Astrocyte of the spinal cord (primary cell): ENCODE data around the gene PPIP5K2.

ENCODE experiments used
- DNase-seq: peaks from one replicate; pipeline ENCODE4 v3.0.0; 2011; ENCODE audit warnings: low read depth, low spot score
- H3K4me3 ChIP-seq: 2 replicates; pipeline ENCODE4 v1.5.1; 2011; ENCODE audit warnings: low read depth, mild to moderate bottlenecking, low read length, moderate library complexity
- in situ Hi-C: cut with HindIII; loops from 2 replicates; pipeline ENCODE4 v1.10.0; 2017; ENCODE audit warnings: low sequenced_read_pairs
- TF ChIP-seq, protein P1 (sequence below): IDR thresholded peaks from 2 replicates; pipeline ENCODE4 v1.5.1; 2012; ENCODE audit warnings: low read depth, mild to moderate bottlenecking, low read length, inconsistent platforms

Gene PPIP5K2

DNA sequence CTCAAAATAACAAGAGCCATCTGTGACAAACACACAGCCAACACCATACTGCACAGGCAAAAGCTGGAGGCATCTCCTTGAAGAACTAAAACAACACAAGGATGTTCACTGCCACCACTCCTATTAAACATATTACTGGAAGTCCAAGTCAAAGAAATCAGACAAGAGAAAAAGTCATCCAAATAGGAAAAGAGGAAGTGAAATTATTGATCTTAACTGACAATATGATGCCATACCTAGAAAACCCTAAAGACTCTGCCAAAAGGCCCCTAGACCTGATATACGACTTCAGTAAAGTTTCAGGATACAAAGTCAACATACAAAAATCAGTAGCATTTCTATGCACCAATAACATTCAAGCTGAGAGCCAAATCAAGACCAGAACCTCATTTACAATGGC lies 108.5 kb downstream of the PPIP5K2 start:
- H3K4me3 ChIP-seq, result no peak overlapping the region
- DNase-seq, result no peak
- in situ Hi-C loops, result no loop called here
- TF ChIP-seq, protein P1, sequence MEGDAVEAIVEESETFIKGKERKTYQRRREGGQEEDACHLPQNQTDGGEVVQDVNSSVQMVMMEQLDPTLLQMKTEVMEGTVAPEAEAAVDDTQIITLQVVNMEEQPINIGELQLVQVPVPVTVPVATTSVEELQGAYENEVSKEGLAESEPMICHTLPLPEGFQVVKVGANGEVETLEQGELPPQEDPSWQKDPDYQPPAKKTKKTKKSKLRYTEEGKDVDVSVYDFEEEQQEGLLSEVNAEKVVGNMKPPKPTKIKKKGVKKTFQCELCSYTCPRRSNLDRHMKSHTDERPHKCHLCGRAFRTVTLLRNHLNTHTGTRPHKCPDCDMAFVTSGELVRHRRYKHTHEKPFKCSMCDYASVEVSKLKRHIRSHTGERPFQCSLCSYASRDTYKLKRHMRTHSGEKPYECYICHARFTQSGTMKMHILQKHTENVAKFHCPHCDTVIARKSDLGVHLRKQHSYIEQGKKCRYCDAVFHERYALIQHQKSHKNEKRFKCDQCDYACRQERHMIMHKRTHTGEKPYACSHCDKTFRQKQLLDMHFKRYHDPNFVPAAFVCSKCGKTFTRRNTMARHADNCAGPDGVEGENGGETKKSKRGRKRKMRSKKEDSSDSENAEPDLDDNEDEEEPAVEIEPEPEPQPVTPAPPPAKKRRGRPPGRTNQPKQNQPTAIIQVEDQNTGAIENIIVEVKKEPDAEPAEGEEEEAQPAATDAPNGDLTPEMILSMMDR, result no peak

DNA sequence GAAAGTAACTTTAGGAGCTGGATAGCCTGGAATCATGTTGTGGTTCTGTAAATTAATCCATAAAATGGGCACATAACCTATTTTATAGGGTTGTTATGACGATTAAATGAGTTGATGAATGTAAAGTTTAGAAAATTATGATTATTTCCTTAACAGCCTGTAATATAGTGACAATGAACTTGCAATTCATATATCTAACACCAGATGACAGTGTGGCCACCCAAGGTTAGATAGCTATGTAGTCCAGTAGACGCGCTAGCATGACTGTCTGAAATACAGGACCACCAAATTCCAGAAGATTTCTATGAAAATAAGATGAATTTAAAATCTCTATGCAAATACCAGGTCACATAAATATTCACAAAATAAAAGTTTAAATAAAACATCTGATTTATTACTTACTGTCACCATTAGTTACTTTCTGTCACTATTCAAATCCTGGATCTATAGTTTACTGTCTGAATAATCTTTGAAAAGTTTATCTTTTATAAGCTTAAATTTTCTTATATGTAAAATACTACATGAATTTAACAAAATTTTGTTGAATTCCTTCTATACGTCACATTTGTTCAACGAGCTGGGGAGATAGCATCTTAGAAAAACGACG lies 112.4 kb downstream of the PPIP5K2 start:
- H3K4me3 ChIP-seq, result no peak overlapping the region
- TF ChIP-seq, protein P1, result peak; percentile 80
- DNase-seq, result peak; percentile 53
- in situ Hi-C loops, result no loop called here

DNA sequence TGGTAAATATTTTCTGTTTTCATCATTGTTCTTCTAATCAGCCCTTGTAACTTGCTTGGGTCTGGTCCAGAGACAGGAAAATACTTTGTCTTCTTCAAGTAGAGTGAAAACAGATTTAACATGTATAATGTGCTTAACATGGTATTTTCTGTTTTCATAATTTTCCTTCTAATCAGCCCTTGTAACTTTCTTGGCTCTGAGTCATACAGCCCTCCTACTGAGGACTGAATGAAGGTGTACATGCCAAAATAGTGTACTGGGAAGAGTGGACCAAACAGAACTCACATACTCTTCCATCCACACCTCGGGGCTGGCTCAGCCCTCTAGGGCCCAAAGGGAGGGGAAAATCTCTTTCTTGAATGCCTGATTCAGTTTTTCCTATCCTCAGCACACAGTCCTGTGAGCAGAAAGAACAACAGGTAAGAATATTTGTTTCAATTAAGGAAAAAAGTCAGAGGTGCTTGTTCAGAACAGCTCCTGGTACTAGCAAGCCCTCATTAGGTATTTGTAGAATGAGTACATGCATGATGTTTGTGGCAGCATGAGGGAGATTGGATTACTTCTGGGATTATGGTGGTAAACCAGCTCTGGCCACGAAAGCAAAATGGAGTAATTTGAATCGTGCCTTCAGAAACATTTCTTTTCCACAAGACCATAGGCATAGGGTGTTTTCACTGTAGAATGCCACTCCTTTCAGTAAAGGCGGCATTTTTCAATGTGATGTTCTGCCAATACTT lies 114.3 kb downstream of the PPIP5K2 start:
- TF ChIP-seq, protein P1, result no peak
- in situ Hi-C loops, result no loop called here
- no peak overlapping the region for H3K4me3 ChIP-seq

DNA sequence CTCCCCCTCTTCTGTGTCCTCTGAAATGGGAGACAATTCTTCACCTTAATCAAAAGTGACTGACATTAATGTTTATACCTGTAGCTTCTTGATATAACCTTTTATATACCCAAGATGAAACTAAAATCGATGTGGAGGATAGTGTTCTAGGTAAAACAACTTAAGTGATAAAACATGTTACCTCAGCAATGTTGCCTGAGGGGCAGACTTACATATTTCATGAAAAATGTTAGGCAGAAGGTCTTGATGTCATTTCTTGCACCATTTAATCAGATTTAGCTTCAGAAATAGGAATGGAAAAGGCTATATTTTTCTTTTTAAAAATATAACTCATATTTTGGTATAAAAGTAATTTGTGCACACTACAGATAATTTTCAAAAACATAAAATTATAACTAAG lies 115.8 kb downstream of the PPIP5K2 start:
- no peak overlapping the region for H3K4me3 ChIP-seq
- in situ Hi-C loops, result no loop called here
- TF ChIP-seq, protein P1, result no peak
- DNase-seq, result no peak

More for the DNA sequence above, 114.3 kb downstream of the PPIP5K2 start:
- DNase-seq, result peak; percentile 35

DNA sequence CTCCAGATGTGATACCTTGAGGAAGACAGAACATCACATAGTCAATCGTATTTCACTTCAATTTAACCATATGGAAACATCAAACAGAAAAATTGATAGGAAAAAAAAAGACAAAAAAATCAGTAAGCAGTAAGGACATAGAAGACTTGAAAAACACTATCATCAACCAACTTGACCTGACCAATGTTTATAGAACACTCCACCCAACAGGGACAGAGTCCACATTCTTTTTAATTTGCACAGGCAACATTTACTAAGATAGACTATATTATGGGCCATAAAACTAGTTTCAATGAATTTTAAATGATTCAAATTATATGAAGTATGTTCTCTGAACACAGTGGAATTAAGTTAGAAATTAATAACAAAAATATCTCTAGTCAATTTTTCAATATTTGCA lies 117.7 kb downstream of the PPIP5K2 start:
- TF ChIP-seq, protein P1, result no peak
- in situ Hi-C loops, result no loop called here
- H3K4me3 ChIP-seq, result no peak overlapping the region
- no peak for DNase-seq

DNA sequence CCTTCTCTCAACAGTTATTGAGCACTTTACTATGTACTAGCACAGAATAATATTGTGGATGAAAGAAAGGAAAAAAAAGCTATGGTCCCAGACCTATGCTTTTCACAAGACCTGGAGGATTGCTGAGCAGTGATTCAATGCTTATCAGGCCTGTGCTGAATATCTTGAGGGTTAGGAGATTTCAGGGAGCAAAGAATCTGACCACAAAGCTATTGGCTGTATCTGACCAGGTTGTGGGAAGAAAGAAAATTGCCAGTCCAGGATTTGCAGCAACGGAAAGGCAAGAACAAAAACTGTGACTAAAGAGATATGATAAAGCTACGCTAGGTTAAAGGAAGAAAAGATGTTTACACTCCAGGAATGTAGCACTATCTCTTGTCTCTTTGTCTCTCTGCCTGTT lies 123.6 kb downstream of the PPIP5K2 start:
- in situ Hi-C loops, result no loop called here
- peak; percentile 61 for DNase-seq
- TF ChIP-seq, protein P1, result no peak
- H3K4me3 ChIP-seq, result no peak overlapping the region
